ENCODE results near the gene WDR81. TPM values are rescaled to one million over a fixed set of nuclear protein-coding genes. Genes with fewer than 3 reads are reported as not detected.

Gene WDR81
- total RNA-seq, 2 experiments from 2014 or later, result 7.0 to 8.0 TPM

DNA sequence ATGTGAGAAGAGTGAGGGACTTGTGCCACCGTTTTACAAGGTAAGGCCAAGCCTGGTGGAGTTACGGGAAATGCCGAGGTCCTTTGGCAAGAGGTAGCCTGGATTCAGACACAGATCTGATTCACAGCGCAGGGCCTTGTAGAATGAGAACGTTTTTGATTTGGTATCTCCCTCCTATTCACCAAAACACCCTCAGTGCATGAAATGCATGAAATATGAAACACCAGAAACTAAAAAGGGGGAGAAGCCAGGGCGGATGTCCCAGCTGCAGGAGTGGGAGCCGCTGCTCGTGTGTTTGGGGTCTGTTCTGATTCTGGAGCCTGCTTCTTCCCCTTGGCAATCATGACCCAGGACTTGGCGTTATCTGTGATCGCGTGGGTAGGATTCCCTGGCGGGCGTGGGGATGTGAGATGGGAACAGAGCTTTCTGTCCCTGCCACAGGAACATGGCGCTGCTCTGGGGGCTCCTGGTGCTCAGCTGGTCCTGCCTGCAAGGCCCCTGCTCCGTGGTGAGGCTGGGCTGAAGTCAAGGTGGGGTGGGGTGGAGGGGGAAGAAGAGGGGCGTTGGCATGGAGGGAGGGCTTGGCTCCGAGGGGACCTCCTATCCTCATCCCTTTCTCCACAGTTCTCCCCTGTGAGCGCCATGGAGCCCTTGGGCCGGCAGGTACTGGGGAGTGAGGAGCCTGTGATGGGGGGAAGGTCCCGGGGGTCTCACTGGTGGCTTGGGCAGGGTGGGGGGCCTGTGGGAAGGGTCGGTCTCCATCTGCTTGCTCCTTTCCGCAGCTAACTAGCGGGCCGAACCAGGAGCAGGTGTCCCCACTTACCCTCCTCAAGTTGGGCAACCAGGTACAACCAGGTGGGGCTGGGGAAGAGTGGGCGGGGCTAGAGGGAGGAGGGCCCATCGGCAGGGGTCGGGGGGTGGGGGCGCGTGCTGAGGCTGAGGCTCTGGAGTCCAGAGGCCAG, 20.3 kb downstream of the WDR81 start:
- ChIA-PET CTCF (no interaction called here), POLR2A (no interaction called here)
- TF ChIP-seq, protein P1, sequence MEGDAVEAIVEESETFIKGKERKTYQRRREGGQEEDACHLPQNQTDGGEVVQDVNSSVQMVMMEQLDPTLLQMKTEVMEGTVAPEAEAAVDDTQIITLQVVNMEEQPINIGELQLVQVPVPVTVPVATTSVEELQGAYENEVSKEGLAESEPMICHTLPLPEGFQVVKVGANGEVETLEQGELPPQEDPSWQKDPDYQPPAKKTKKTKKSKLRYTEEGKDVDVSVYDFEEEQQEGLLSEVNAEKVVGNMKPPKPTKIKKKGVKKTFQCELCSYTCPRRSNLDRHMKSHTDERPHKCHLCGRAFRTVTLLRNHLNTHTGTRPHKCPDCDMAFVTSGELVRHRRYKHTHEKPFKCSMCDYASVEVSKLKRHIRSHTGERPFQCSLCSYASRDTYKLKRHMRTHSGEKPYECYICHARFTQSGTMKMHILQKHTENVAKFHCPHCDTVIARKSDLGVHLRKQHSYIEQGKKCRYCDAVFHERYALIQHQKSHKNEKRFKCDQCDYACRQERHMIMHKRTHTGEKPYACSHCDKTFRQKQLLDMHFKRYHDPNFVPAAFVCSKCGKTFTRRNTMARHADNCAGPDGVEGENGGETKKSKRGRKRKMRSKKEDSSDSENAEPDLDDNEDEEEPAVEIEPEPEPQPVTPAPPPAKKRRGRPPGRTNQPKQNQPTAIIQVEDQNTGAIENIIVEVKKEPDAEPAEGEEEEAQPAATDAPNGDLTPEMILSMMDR (IDR thresholded peaks at IDR 0.05), result no peak
- H3K27ac Mint-ChIP-seq, result no peak overlapping the region
- no peaks in the 10 kb centered on the region for H3K27me3 Mint-ChIP-seq
- no peak overlapping the region for H3K4me3 Mint-ChIP-seq
- DNase-seq (no peak), ATAC-seq (no peak)
- H3K36me3 Mint-ChIP-seq (ENCODE audit: low read depth), result no peaks in the 10 kb centered on the region
- H3K9me3 Mint-ChIP-seq, result no peaks in the 10 kb centered on the region
- H3K4me1 Mint-ChIP-seq (ENCODE audit: low read depth), result no peaks in the 10 kb centered on the region
- intact Hi-C loops (cut with micrococcal nuclease), result no loop called here

DNA sequence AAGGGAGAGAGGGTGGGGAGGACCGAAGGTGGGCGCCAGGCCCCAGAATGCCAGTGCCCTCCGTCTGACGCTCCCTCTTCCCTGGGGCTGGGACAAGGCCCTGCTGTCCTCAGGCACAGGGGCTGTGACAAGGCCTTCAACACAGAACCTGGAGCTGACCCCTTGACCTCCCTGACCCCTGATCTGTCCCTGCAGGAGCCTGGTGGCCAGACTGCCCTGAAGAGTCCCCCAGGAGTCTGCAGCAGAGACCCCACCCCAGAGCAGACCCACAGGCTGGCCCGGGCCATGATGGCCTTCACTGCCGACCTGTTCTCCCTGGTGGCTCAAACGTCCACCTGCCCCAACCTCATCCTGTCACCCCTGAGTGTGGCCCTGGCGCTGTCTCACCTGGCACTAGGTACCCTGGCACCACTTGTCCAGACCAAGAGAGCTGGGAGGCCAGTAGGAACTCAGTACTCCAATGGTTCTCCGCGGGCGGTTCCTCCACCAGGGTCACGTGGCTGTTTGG, 21.1 kb downstream of the WDR81 start:
- TF ChIP-seq, protein P1 (IDR thresholded peaks at IDR 0.05), result no peak
- Mint-ChIP-seq H3K4me1 (ENCODE audit: low read depth) (no peaks in the 10 kb centered on the region), H3K27me3 (no peaks in the 10 kb centered on the region), H3K4me3 (no peak overlapping the region), H3K36me3 (ENCODE audit: low read depth) (no peaks in the 10 kb centered on the region), H3K27ac (no peak overlapping the region), H3K9me3 (no peaks in the 10 kb centered on the region)
- ChIA-PET CTCF (no interaction called here), POLR2A (no interaction called here)
- intact Hi-C loops (cut with micrococcal nuclease), result no loop called here
- no peak for DNase-seq
- no peak for ATAC-seq

DNA sequence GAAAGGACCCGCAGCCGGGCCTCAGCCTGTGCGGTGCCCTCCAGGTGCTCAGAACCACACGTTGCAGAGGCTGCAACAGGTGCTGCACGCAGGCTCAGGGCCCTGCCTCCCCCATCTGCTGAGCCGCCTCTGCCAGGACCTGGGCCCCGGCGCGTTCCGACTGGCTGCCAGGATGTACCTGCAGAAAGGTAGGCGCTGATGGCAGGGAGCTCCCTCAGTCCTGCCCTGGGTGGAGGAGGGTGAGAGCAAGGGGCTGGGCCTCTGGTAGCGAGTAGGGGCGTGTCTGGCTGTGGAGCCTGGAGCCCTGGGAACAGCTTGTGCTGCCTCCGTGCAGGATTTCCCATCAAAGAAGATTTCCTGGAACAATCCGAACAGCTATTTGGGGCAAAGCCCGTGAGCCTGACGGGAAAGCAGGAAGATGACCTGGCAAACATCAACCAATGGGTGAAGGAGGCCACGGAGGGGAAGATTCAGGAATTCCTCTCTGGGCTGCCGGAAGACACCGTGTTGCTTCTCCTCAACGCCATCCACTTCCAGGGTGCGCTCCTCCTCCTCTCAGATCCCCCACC, 22.6 kb downstream of the WDR81 start:
- H3K4me3 Mint-ChIP-seq, result no peak overlapping the region
- H3K27me3 Mint-ChIP-seq, result no peaks in the 10 kb centered on the region
- CTCF ChIA-PET, result no interaction called here
- H3K27ac Mint-ChIP-seq, result no peak overlapping the region
- TF ChIP-seq, protein P1 (IDR thresholded peaks at IDR 0.05), result no peak
- H3K36me3 Mint-ChIP-seq (ENCODE audit: low read depth), result no peaks in the 10 kb centered on the region
- no peak for DNase-seq
- POLR2A ChIA-PET, result no interaction called here
- intact Hi-C loops (cut with micrococcal nuclease), result no loop called here
- no peaks in the 10 kb centered on the region for H3K4me1 Mint-ChIP-seq (ENCODE audit: low read depth)
- ATAC-seq, result no peak
- no peaks in the 10 kb centered on the region for H3K9me3 Mint-ChIP-seq

DNA sequence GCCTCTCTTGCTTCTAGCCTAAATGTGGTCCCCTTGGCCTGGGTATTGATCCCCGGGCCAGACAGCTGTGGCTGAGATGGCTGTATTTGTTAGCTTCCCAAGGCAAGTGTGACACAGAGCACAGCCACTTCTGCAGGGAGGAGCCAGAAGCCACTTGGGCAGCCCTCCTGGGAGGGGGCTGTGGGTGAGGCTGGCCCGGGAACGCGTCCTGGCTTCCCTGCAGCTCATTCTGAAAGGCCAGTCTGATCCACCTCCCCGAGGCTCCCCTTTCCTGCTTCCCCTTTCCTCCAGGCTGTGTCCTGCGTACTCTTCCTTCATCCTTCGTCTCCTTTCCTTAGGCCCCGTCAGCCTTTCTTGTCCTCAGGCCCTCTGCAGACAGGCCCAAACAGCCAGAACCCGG, 26.1 kb downstream of the WDR81 start:
- no peaks in the 10 kb centered on the region for H3K9me3 Mint-ChIP-seq
- CTCF ChIA-PET, result no interaction called here
- no peak overlapping the region for H3K4me3 Mint-ChIP-seq
- peaks cover 4% of the 10 kb centered on the region for H3K4me1 Mint-ChIP-seq (ENCODE audit: low read depth)
- no peak for ATAC-seq
- POLR2A ChIA-PET, result no interaction called here
- intact Hi-C loops (cut with micrococcal nuclease), result no loop called here
- H3K36me3 Mint-ChIP-seq (ENCODE audit: low read depth), result no peaks in the 10 kb centered on the region
- no peak for DNase-seq
- no peaks in the 10 kb centered on the region for H3K27me3 Mint-ChIP-seq
- TF ChIP-seq, protein P1 (IDR thresholded peaks at IDR 0.05), result no peak
- no peak overlapping the region for H3K27ac Mint-ChIP-seq

All from activated CD8-positive, alpha-beta T cell treated with anti-CD3 and anti-CD28 coated beads for 36 hours (primary cell).